Mesenchymal stem cell (in vitro differentiated cells and primary cell): ENCODE data around the gene PRR15.

Experiments
- DNase-seq: peaks from one replicate; pipeline ENCODE4 v3.0.0-alpha.2; 2013
- H2AFZ ChIP-seq: one replicate; pipeline ENCODE4 v1.6.1; 2013; ENCODE audit warnings: low read depth, mild to moderate bottlenecking, control low read depth, inconsistent platforms, low read length, moderate library complexity
- H2AK5ac ChIP-seq: 2 replicates; pipeline ENCODE4 v1.6.1; 2013; ENCODE audit warnings: low read length, moderate library complexity, mild to moderate bottlenecking, inconsistent platforms; ENCODE audit not compliant: severe bottlenecking
- H2BK120ac ChIP-seq: one replicate; pipeline ENCODE4 v1.6.1; 2013; ENCODE audit warnings: low read depth, mild to moderate bottlenecking, inconsistent platforms, low read length, moderate library complexity
- H2BK12ac ChIP-seq, 2 experiments: one replicate each; pipeline ENCODE4 v1.6.1; 2013; ENCODE audit warnings: inconsistent platforms in 2 of 2, low read length in 2 of 2, mild to moderate bottlenecking in 2 of 2, moderate library complexity in 2 of 2, control low read depth in 1 of 2
- H2BK15ac ChIP-seq: one replicate; pipeline ENCODE4 v1.6.1; 2013; ENCODE audit warnings: mild to moderate bottlenecking, low read depth, inconsistent platforms; ENCODE audit not compliant: poor library complexity, severe bottlenecking
- H2BK5ac ChIP-seq: 2 replicates; pipeline ENCODE4 v1.6.1; 2013; ENCODE audit warnings: low read depth, mild to moderate bottlenecking, low read length, control low read depth, inconsistent platforms; ENCODE audit not compliant: poor library complexity, severe bottlenecking
- H3K14ac ChIP-seq, 2 experiments: one replicate each; pipeline ENCODE4 v1.6.1; 2013; ENCODE audit warnings: inconsistent platforms in 2 of 2, low read length in 2 of 2, control low read depth in 1 of 2, mild to moderate bottlenecking in 1 of 2, moderate library complexity in 1 of 2
- H3K18ac ChIP-seq, 2 experiments: one replicate each; pipeline ENCODE4 v1.6.1; 2013; ENCODE audit warnings: inconsistent platforms in 2 of 2, low read length in 2 of 2, control low read depth in 1 of 2, low read depth in 1 of 2, mild to moderate bottlenecking in 1 of 2
- H3K23ac ChIP-seq, 2 experiments: one replicate each; pipeline ENCODE4 v1.6.1; 2013; ENCODE audit warnings: inconsistent platforms in 2 of 2, low read length in 2 of 2, mild to moderate bottlenecking in 2 of 2, moderate library complexity in 2 of 2, control low read depth in 1 of 2
- H3K27ac ChIP-seq: 2 replicates; pipeline ENCODE4 v1.5.1; 2013; ENCODE audit warnings: mild to moderate bottlenecking, moderate library complexity, low read length, control low read depth, inconsistent platforms; ENCODE audit not compliant: poor library complexity, severe bottlenecking
- H3K27me3 ChIP-seq, 2 experiments: 2 replicates each; pipeline versions ENCODE4 v1.6.1 to v1.7.0; 2013; ENCODE audit warnings: low read length in 2 of 2, mild to moderate bottlenecking in 2 of 2, moderate library complexity in 2 of 2, control low read depth in 1 of 2, inconsistent platforms in 1 of 2; ENCODE audit not compliant: control insufficient read depth in 1 of 2, insufficient read depth in 1 of 2
- H3K36me3 ChIP-seq, 2 experiments: 2 replicates each; pipeline versions ENCODE4 v1.6.1 to v1.7.0; 2013; ENCODE audit warnings: low read length in 2 of 2, control low read depth in 1 of 2, inconsistent platforms in 1 of 2, low read depth in 1 of 2, mild to moderate bottlenecking in 1 of 2; ENCODE audit not compliant: insufficient read depth in 2 of 2, control insufficient read depth in 1 of 2
- H3K4ac ChIP-seq, 2 experiments: one replicate each; pipeline ENCODE4 v1.6.1; 2013; ENCODE audit warnings: inconsistent platforms in 2 of 2, low read length in 2 of 2, mild to moderate bottlenecking in 2 of 2, moderate library complexity in 2 of 2, control low read depth in 1 of 2, low read depth in 1 of 2
- H3K4me1 ChIP-seq: 2 replicates; pipeline ENCODE4 v1.6.1; 2013; ENCODE audit warnings: low read depth, low read length, control low read depth; ENCODE audit not compliant: control insufficient read depth, insufficient read depth
- H3K4me2 ChIP-seq: 2 replicates; pipeline ENCODE4 v1.6.1; 2013; ENCODE audit warnings: low read length, mild to moderate bottlenecking, inconsistent platforms; ENCODE audit not compliant: poor library complexity, severe bottlenecking
- H3K4me3 ChIP-seq, 2 experiments: 2 replicates each; pipeline versions ENCODE4 v1.5.1 to v1.7.0; 2013; ENCODE audit warnings: low read length in 2 of 2, mild to moderate bottlenecking in 2 of 2, control low read depth in 1 of 2, low read depth in 1 of 2; ENCODE audit not compliant: insufficient read depth in 1 of 2
- H3K79me1 ChIP-seq: replicated peaks from 2 replicates; pipeline ENCODE4 v1.6.1; 2013; ENCODE audit warnings: mild to moderate bottlenecking, control low read depth, low read length, inconsistent platforms; ENCODE audit not compliant: poor library complexity, severe bottlenecking
- H3K9ac ChIP-seq: 2 replicates; pipeline ENCODE4 v1.7.0; 2013; ENCODE audit warnings: mild to moderate bottlenecking, low read length, moderate library complexity
- H3K9me3 ChIP-seq: 2 replicates; pipeline ENCODE4 v1.7.0; 2013; ENCODE audit warnings: mild to moderate bottlenecking, low read length; ENCODE audit not compliant: control insufficient read depth
- H4K8ac ChIP-seq: one replicate; pipeline ENCODE4 v1.6.1; 2013; ENCODE audit warnings: inconsistent platforms, mild to moderate bottlenecking, low read length, moderate library complexity
- H4K91ac ChIP-seq: one replicate; pipeline ENCODE4 v1.6.1; 2013; ENCODE audit warnings: mild to moderate bottlenecking, low read length, inconsistent platforms
- WGBS: methylation state at CpG from one replicate; pipeline ENCODE4 v1.1.7; 2013; ENCODE audit warnings: mixed read lengths; 5-methylcytosine and 5-hydroxymethylcytosine counted together

Gene PRR15

GRCh38 chr7:29592866-29593265 lies 29.2 kb downstream of the PRR15 start:
- H2BK120ac ChIP-seq = no peak overlapping the region
- H3K27ac ChIP-seq = no peak overlapping the region
- no peak overlapping the region for H3K4me3 ChIP-seq
- no peak overlapping the region for H3K4me2 ChIP-seq
- no peak overlapping the region for H2BK5ac ChIP-seq
- H3K79me1 ChIP-seq = no peaks in the 10 kb centered on the region
- H3K36me3 ChIP-seq = no peaks in the 10 kb centered on the region
- H2BK12ac ChIP-seq = no peak overlapping the region
- no peak overlapping the region for H2AFZ ChIP-seq
- no peak for DNase-seq
- H2AK5ac ChIP-seq = no peak overlapping the region
- H4K91ac ChIP-seq = no peak overlapping the region
- no peak overlapping the region for H4K8ac ChIP-seq
- H3K27me3 ChIP-seq = peaks cover 0 to 3% of the 10 kb centered on the region in 2 experiments
- H3K18ac ChIP-seq = no peak overlapping the region
- no peak overlapping the region for H2BK15ac ChIP-seq
- H3K4ac ChIP-seq = no peak overlapping the region
- H3K9ac ChIP-seq = no peak overlapping the region
- WGBS = 87% methylated on average over 2 of the region's 2 CpGs
- H3K23ac ChIP-seq = no peak overlapping the region
- no peaks in the 10 kb centered on the region for H3K9me3 ChIP-seq
- no peaks in the 10 kb centered on the region for H3K4me1 ChIP-seq
- H3K14ac ChIP-seq = no peak overlapping the region

GRCh38 chr7:29593459-29593858 lies 29.8 kb downstream of the PRR15 start:
- no peak overlapping the region for H3K27ac ChIP-seq
- H3K9me3 ChIP-seq = no peaks in the 10 kb centered on the region
- no peak overlapping the region for H3K18ac ChIP-seq
- H4K91ac ChIP-seq = no peak overlapping the region
- no peak for DNase-seq
- H3K9ac ChIP-seq = no peak overlapping the region
- no peak overlapping the region for H2BK12ac ChIP-seq
- no peak overlapping the region for H4K8ac ChIP-seq
- no peak overlapping the region for H3K4me2 ChIP-seq
- H3K4me1 ChIP-seq = no peaks in the 10 kb centered on the region
- no peak overlapping the region for H3K23ac ChIP-seq
- no peaks in the 10 kb centered on the region for H3K79me1 ChIP-seq
- H3K27me3 ChIP-seq = peaks cover 0 to 3% of the 10 kb centered on the region in 2 experiments
- H3K4me3 ChIP-seq = no peak overlapping the region
- H3K14ac ChIP-seq = no peak overlapping the region
- no peak overlapping the region for H2AFZ ChIP-seq
- H3K4ac ChIP-seq = no peak overlapping the region
- H2BK120ac ChIP-seq = no peak overlapping the region
- no peaks in the 10 kb centered on the region for H3K36me3 ChIP-seq
- H2AK5ac ChIP-seq = no peak overlapping the region
- H2BK15ac ChIP-seq = no peak overlapping the region
- no peak overlapping the region for H2BK5ac ChIP-seq

GRCh38 chr7:29596593-29597178 lies 33.1 kb downstream of the PRR15 start:
- Histone ChIP-seq H3K14ac (no peak overlapping the region), H3K4me1 (no peaks in the 10 kb centered on the region), H3K9ac (no peak overlapping the region), H2BK15ac (no peak overlapping the region), H2BK12ac (no peak overlapping the region), H3K27me3 (peaks cover 0 to 7% of the 10 kb centered on the region in 2 experiments), H2BK5ac (no peak overlapping the region), H2BK120ac (no peak overlapping the region), H2AK5ac (no peak overlapping the region), H3K4me3 (no peak overlapping the region), H3K79me1 (no peaks in the 10 kb centered on the region), H3K9me3 (no peaks in the 10 kb centered on the region), H3K23ac (no peak overlapping the region), H3K27ac (no peak overlapping the region), H3K4ac (no peak overlapping the region), H3K36me3 (no peaks in the 10 kb centered on the region), H2AFZ (no peak overlapping the region), H4K8ac (no peak overlapping the region), H4K91ac (no peak overlapping the region), H3K4me2 (no peak overlapping the region), H3K18ac (no peak overlapping the region)
- DNase-seq = no peak
- WGBS = no CpG with 5 or more reads among the region's 3 CpGs

DNA sequence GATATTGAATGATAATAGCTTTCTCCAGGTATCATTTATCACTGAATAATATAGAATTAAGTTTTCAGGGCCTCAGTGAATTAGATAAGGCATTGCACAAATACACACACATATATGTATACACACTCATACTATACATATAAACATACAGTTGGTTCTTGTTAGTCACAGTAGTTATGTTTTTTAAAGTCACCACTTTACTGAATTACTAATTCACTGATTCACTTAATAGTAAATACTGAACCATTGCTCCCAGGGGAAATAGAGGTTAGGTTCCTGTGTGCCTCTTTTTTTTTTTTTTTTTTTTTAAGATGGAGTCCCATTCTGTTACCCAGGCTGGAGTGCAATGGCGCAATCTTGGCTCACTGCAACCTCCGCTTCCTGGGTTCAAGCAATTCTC lies 33.6 kb downstream of the PRR15 start:
- Histone ChIP-seq H3K23ac (no peak overlapping the region), H2BK15ac (no peak overlapping the region), H3K4ac (no peak overlapping the region), H3K4me2 (no peak overlapping the region), H3K27me3 (peaks cover 0 to 7% of the 10 kb centered on the region in 2 experiments), H2BK5ac (no peak overlapping the region), H3K18ac (no peak overlapping the region), H3K4me3 (no peak overlapping the region), H2BK120ac (no peak overlapping the region), H3K9ac (no peak overlapping the region), H2AFZ (no peak overlapping the region), H3K79me1 (no peaks in the 10 kb centered on the region), H3K9me3 (no peaks in the 10 kb centered on the region), H4K8ac (no peak overlapping the region), H2AK5ac (no peak overlapping the region), H3K36me3 (no peaks in the 10 kb centered on the region), H2BK12ac (no peak overlapping the region), H3K27ac (no peak overlapping the region), H3K14ac (no peak overlapping the region), H4K91ac (no peak overlapping the region), H3K4me1 (no peaks in the 10 kb centered on the region)
- DNase-seq = no peak
- WGBS = 90% methylated on average over 2 of the region's 2 CpGs
